H9 (cell line): Measurements from ENCODE around the gene SLC6A2. TPM values are rescaled to one million over a fixed set of nuclear protein-coding genes. Genes with fewer than 3 reads are reported as not detected.

ENCODE experiments used
- DNase-seq: peaks from one replicate; pipeline ENCODE4 v3.0.0-alpha.2; 2017
- H2AFZ ChIP-seq: one replicate; pipeline ENCODE4 v1.6.1; 2013; ENCODE audit warnings: mild to moderate bottlenecking, low read length, control low read depth, moderate library complexity
- H2AK5ac ChIP-seq: 2 replicates; pipeline ENCODE4 v1.6.1; 2013; ENCODE audit warnings: low read length, control low read depth, mixed read lengths; ENCODE audit not compliant: insufficient read length
- H2BK120ac ChIP-seq: one replicate; pipeline ENCODE4 v1.6.1; 2013; ENCODE audit warnings: low read depth, mild to moderate bottlenecking, low read length, control low read depth, inconsistent platforms; ENCODE audit not compliant: poor library complexity, severe bottlenecking
- H2BK12ac ChIP-seq: 2 replicates; pipeline ENCODE4 v1.6.1; 2013; ENCODE audit warnings: low read length, control low read depth, mixed read lengths, low read depth; ENCODE audit not compliant: insufficient read length
- H2BK15ac ChIP-seq: 2 replicates; pipeline ENCODE4 v1.6.1; 2013; ENCODE audit warnings: low read depth, low read length, control low read depth
- H2BK20ac ChIP-seq: one replicate; pipeline ENCODE4 v1.6.1; 2013; ENCODE audit warnings: low read depth, mild to moderate bottlenecking, low read length, control low read depth, inconsistent platforms; ENCODE audit not compliant: poor library complexity, severe bottlenecking
- H2BK5ac ChIP-seq: 2 replicates; pipeline ENCODE4 v1.6.1; 2013; ENCODE audit warnings: low read length, control low read depth, mixed read lengths; ENCODE audit not compliant: insufficient read length
- H3K14ac ChIP-seq: 2 replicates; pipeline ENCODE4 v1.6.1; 2013; ENCODE audit warnings: low read length, control low read depth; ENCODE audit not compliant: insufficient read depth
- H3K18ac ChIP-seq: 2 replicates; pipeline ENCODE4 v1.6.1; 2013; ENCODE audit warnings: low read depth, mild to moderate bottlenecking, mixed read lengths, low read length, control low read depth; ENCODE audit not compliant: insufficient read length
- H3K23ac ChIP-seq: 2 replicates; pipeline ENCODE4 v1.6.1; 2013; ENCODE audit warnings: low read length, control low read depth, mixed read lengths, low read depth; ENCODE audit not compliant: insufficient read length
- H3K23me2 ChIP-seq: 2 replicates; pipeline ENCODE4 v1.6.1; 2013; ENCODE audit warnings: low read depth, mild to moderate bottlenecking, mixed read lengths, low read length, control low read depth; ENCODE audit not compliant: insufficient read length, poor library complexity, severe bottlenecking
- H3K27ac ChIP-seq: 2 replicates; pipeline ENCODE4 v1.5.1; 2013; ENCODE audit warnings: low read length, control low read depth, mixed read lengths, low read depth; ENCODE audit not compliant: insufficient read length
- H3K27me3 ChIP-seq: 2 replicates; pipeline ENCODE4 v1.6.1; 2013; ENCODE audit warnings: low read length, control low read depth, inconsistent platforms; ENCODE audit not compliant: insufficient read depth
- H3K4ac ChIP-seq: 2 replicates; pipeline ENCODE4 v1.6.1; 2013; ENCODE audit warnings: low read depth, mild to moderate bottlenecking, control low read depth, inconsistent platforms, low read length, moderate library complexity
- H3K4me1 ChIP-seq: 2 replicates; pipeline ENCODE4 v1.6.1; 2013; ENCODE audit warnings: low read length, control low read depth, inconsistent platforms; ENCODE audit not compliant: insufficient read depth
- H3K4me2 ChIP-seq: 2 replicates; pipeline ENCODE4 v1.6.1; 2013; ENCODE audit warnings: low read length, control low read depth, mixed read lengths; ENCODE audit not compliant: insufficient read length, insufficient read depth
- H3K56ac ChIP-seq: 2 replicates; pipeline ENCODE4 v1.6.1; 2013; ENCODE audit warnings: low read depth, mild to moderate bottlenecking, mixed read lengths, low read length, control low read depth; ENCODE audit not compliant: insufficient read length
- H3K79me1 ChIP-seq: 2 replicates; pipeline ENCODE4 v1.6.1; 2013; ENCODE audit warnings: low read depth, mild to moderate bottlenecking, moderate library complexity, low read length, control low read depth, inconsistent platforms; ENCODE audit not compliant: insufficient read depth, poor library complexity, severe bottlenecking
- H3K79me2 ChIP-seq: 2 replicates; pipeline ENCODE4 v1.6.1; 2013; ENCODE audit warnings: low read length, control low read depth, inconsistent platforms; ENCODE audit not compliant: insufficient read depth
- H3K9ac ChIP-seq: 2 replicates; pipeline ENCODE4 v1.6.1; 2013; ENCODE audit warnings: low read length, control low read depth, mixed read lengths; ENCODE audit not compliant: insufficient read length; ENCODE audit errors: extremely low read depth
- H3K9me3 ChIP-seq: one replicate; pipeline ENCODE4 v1.6.1; 2013; ENCODE audit warnings: low read depth, low read length, inconsistent platforms; ENCODE audit not compliant: control insufficient read depth
- H3T11ph ChIP-seq: one replicate; pipeline ENCODE4 v1.6.1; 2013; ENCODE audit warnings: mild to moderate bottlenecking, low read length, control low read depth, inconsistent platforms
- H4K20me1 ChIP-seq: one replicate; pipeline ENCODE4 v1.6.1; 2013; ENCODE audit not compliant: control insufficient read depth, insufficient read length, insufficient read depth
- H4K5ac ChIP-seq: 2 replicates; pipeline ENCODE4 v1.6.1; 2013; ENCODE audit warnings: low read depth, mild to moderate bottlenecking, mixed read lengths, low read length, control low read depth; ENCODE audit not compliant: insufficient read length
- H4K8ac ChIP-seq: replicated peaks from 2 replicates; pipeline ENCODE4 v1.6.1; 2013; ENCODE audit warnings: low read length, control low read depth, mixed read lengths, low read depth; ENCODE audit not compliant: insufficient read length
- H4K91ac ChIP-seq: 2 replicates; pipeline ENCODE4 v1.6.1; 2013; ENCODE audit warnings: low read depth, mild to moderate bottlenecking, moderate library complexity, mixed read lengths, low read length, control low read depth; ENCODE audit not compliant: insufficient read length
- H3K27ac Mint-ChIP-seq, 3 experiments: 2 replicates in 2 of 3; 3 replicates in 1 of 3; pipeline ENCODE4 v1.8.0; 2020 to 2021; ENCODE audit warnings: mixed read lengths in 3 of 3, mild to moderate bottlenecking in 1 of 3, moderate library complexity in 1 of 3
- H3K27me3 Mint-ChIP-seq: 2 replicates; pipeline ENCODE4 v1.8.0; 2021; ENCODE audit warnings: low read depth, mild to moderate bottlenecking, moderate library complexity, mixed read lengths
- H3K36me3 Mint-ChIP-seq, 3 experiments: 2 replicates in 2 of 3; 3 replicates in 1 of 3; pipeline ENCODE4 v1.8.0; 2020 to 2021; ENCODE audit warnings: low read depth in 3 of 3, mixed read lengths in 3 of 3; ENCODE audit not compliant: insufficient read depth in 1 of 3
- H3K4me1 Mint-ChIP-seq, 2 experiments: 2 replicates each; pipeline ENCODE4 v1.8.0; 2020; ENCODE audit warnings: mixed read lengths in 2 of 2
- H3K4me3 Mint-ChIP-seq, 2 experiments: 2 replicates in 1 of 2; 3 replicates in 1 of 2; pipeline ENCODE4 v1.8.0; 2020 to 2021; ENCODE audit warnings: mild to moderate bottlenecking in 2 of 2, mixed read lengths in 2 of 2, moderate library complexity in 1 of 2
- H3K9me3 Mint-ChIP-seq, 2 experiments: 2 replicates in 1 of 2; 3 replicates in 1 of 2; pipeline ENCODE4 v1.8.0; 2020; ENCODE audit warnings: mild to moderate bottlenecking in 2 of 2, mixed read lengths in 2 of 2, moderate library complexity in 1 of 2
- CTCF ChIP-seq: fragments of 200-600 bp; sonication (generic); conservative IDR thresholded peaks from 3 replicates; pipeline ENCODE4 v1.8.0; 2021; ENCODE audit warnings: antibody characterized with exemption, mild to moderate bottlenecking
- total RNA-seq: library from RNA; stranded (reverse); gene quantifications from 2 replicates; pipeline ENCODE4 v1.2.1, GENCODE V29; 2021

SLC6A2 gene
- total RNA-seq, 1 experiment from 2014 or later, result 0.24 TPM

GRCh38 chr16:55698946-55699345 is 43.2 kb downstream of the SLC6A2 start:
- H3K23me2 ChIP-seq, result no peaks in the 10 kb centered on the region
- no peak overlapping the region for H3K56ac ChIP-seq
- no peak overlapping the region for H2BK120ac ChIP-seq
- no peak overlapping the region; a peak in 1 of 5 replicates for H3K4me3 Mint-ChIP-seq
- no peak overlapping the region for H3K23ac ChIP-seq
- H3K18ac ChIP-seq, result no peak overlapping the region
- H3K79me1 ChIP-seq, result no peaks in the 10 kb centered on the region
- H3K4me2 ChIP-seq, result no peak overlapping the region
- no peaks in the 10 kb centered on the region; the same call in 1 of the 2 replicates for H3K4me1 ChIP-seq
- no peak overlapping the region for H2BK5ac ChIP-seq
- no peak overlapping the region for H3K27ac Mint-ChIP-seq
- H3K14ac ChIP-seq, result no peak overlapping the region
- H3K4me1 Mint-ChIP-seq, result peaks cover 14 to 18% of the 10 kb centered on the region in 2 experiments
- H3K9me3 Mint-ChIP-seq, result no peaks in the 10 kb centered on the region; a peak in 1 of 5 replicates
- H4K8ac ChIP-seq, result no peak overlapping the region
- H4K91ac ChIP-seq, result no peak overlapping the region
- H3K27ac ChIP-seq, result no peak overlapping the region
- H3K9ac ChIP-seq, result no peak overlapping the region
- H3K79me2 ChIP-seq, result no peaks in the 10 kb centered on the region
- no peak overlapping the region for H4K5ac ChIP-seq
- no peak for TF ChIP-seq CTCF
- no peak overlapping the region for H2BK12ac ChIP-seq
- H3K9me3 ChIP-seq, result no peaks in the 10 kb centered on the region
- H2BK15ac ChIP-seq, result no peak overlapping the region
- no peak for DNase-seq
- H3K4ac ChIP-seq, result no peak overlapping the region
- H3K27me3 ChIP-seq, result no peaks in the 10 kb centered on the region; the same call in 1 of the 2 replicates
- H4K20me1 ChIP-seq, result no peaks in the 10 kb centered on the region
- no peak overlapping the region for H2AK5ac ChIP-seq
- no peaks in the 10 kb centered on the region for H3K36me3 Mint-ChIP-seq
- H2AFZ ChIP-seq, result no peak overlapping the region
- no peak overlapping the region for H3T11ph ChIP-seq
- no peak overlapping the region for H2BK20ac ChIP-seq
- peaks cover 3% of the 10 kb centered on the region; the same call in 1 of the 2 replicates for H3K27me3 Mint-ChIP-seq
